Measurements from ENCODE around the gene GNAQ.

The GNAQ gene

GRCh38 chr9:77965445-77966123 is 66.0 kb downstream of the GNAQ start:
- H3K9me3 ChIP-seq = no peaks in the 10 kb centered on the region
- no peaks in the 10 kb centered on the region for H3K36me3 ChIP-seq (replicated peaks)
- DNase-seq (ENCODE audit: low spot score in 2 of 2) = no peak
- in situ Hi-C loops (cut with MboI; ENCODE audit: low sequenced_read_pairs) = loop anchor here (10.0 kb wide), 1 partner anchor 61 kb away; no protein-coding TSS in a partner anchor
- H3K27me3 ChIP-seq (ENCODE audit: low read depth) = no peaks in the 10 kb centered on the region
- no peak overlapping the region for H3K4me3 ChIP-seq
- peaks cover 11% of the 10 kb centered on the region for H3K4me1 ChIP-seq

- in situ Hi-C loops (cut with MboI; ENCODE audit: low sequenced_read_pairs) = loop anchor here (10.0 kb wide), 1 partner anchor 59 kb away; no protein-coding TSS in a partner anchor
- Histone ChIP-seq H3K36me3 (replicated peaks) (no peaks in the 10 kb centered on the region), H3K27me3 (ENCODE audit: low read depth) (no peaks in the 10 kb centered on the region), H3K4me3 (no peak overlapping the region), H3K9me3 (no peaks in the 10 kb centered on the region), H3K4me1 (peaks cover 12% of the 10 kb centered on the region)
- no peak for DNase-seq (ENCODE audit: low spot score in 2 of 2)
Measured at GRCh38 chr9:77964258-77964657, 67.4 kb downstream of the GNAQ start.

GRCh38 chr9:77961541-77961940 is 70.1 kb downstream of the GNAQ start:
- DNase-seq (ENCODE audit: low spot score in 2 of 2) = no peak
- Histone ChIP-seq H3K27me3 (ENCODE audit: low read depth) (no peaks in the 10 kb centered on the region), H3K4me3 (no peak overlapping the region), H3K9me3 (no peaks in the 10 kb centered on the region), H3K36me3 (replicated peaks) (no peaks in the 10 kb centered on the region), H3K4me1 (peaks cover 12% of the 10 kb centered on the region)
- in situ Hi-C loops (cut with MboI; ENCODE audit: low sequenced_read_pairs) = loop anchor here (10.0 kb wide), 1 partner anchor 57 kb away; no protein-coding TSS in a partner anchor

GRCh38 chr9:77960356-77961153 is 71.1 kb downstream of the GNAQ start:
- Histone ChIP-seq H3K36me3 (replicated peaks) (no peaks in the 10 kb centered on the region), H3K27me3 (ENCODE audit: low read depth) (no peaks in the 10 kb centered on the region), H3K9me3 (no peaks in the 10 kb centered on the region), H3K4me3 (no peak overlapping the region), H3K4me1 (peaks cover 12% of the 10 kb centered on the region)
- in situ Hi-C loops (cut with MboI; ENCODE audit: low sequenced_read_pairs) = loop anchor here (10.0 kb wide), 1 partner anchor 56 kb away; no protein-coding TSS in a partner anchor
- peak; percentile 37 to 44 for DNase-seq (ENCODE audit: low spot score in 2 of 2)

GRCh38 chr9:77959803-77960202 is 71.8 kb downstream of the GNAQ start:
- H3K4me1 ChIP-seq = peaks cover 12% of the 10 kb centered on the region

GRCh38 chr9:77957652-77958051 is 74.0 kb downstream of the GNAQ start:
- in situ Hi-C loops (cut with MboI; ENCODE audit: low sequenced_read_pairs) = no loop called here
- no peak overlapping the region for H3K4me3 ChIP-seq
- no peaks in the 10 kb centered on the region for H3K9me3 ChIP-seq
- no peaks in the 10 kb centered on the region for H3K27me3 ChIP-seq (ENCODE audit: low read depth)
- DNase-seq (ENCODE audit: low spot score in 2 of 2) = no peak
- H3K4me1 ChIP-seq = peaks cover 12% of the 10 kb centered on the region
- no peaks in the 10 kb centered on the region for H3K36me3 ChIP-seq (replicated peaks)

More at GRCh38 chr9:77959803-77960202, 71.8 kb downstream of the GNAQ start:
- no peaks in the 10 kb centered on the region for H3K9me3 ChIP-seq
- in situ Hi-C loops (cut with MboI; ENCODE audit: low sequenced_read_pairs) = loop anchor here (10.0 kb wide), 1 partner anchor 55 kb away; no protein-coding TSS in a partner anchor
- no peaks in the 10 kb centered on the region for H3K36me3 ChIP-seq (replicated peaks)
- H3K27me3 ChIP-seq (ENCODE audit: low read depth) = no peaks in the 10 kb centered on the region
- no peak for DNase-seq (ENCODE audit: low spot score in 2 of 2)
- no peak overlapping the region for H3K4me3 ChIP-seq

GRCh38 chr9:77956555-77956954 is 75.1 kb downstream of the GNAQ start:
- no peak overlapping the region for H3K4me3 ChIP-seq
- DNase-seq (ENCODE audit: low spot score in 2 of 2) = no peak
- H3K9me3 ChIP-seq = no peaks in the 10 kb centered on the region
- H3K27me3 ChIP-seq (ENCODE audit: low read depth) = no peaks in the 10 kb centered on the region
- H3K4me1 ChIP-seq = peaks cover 10% of the 10 kb centered on the region
- in situ Hi-C loops (cut with MboI; ENCODE audit: low sequenced_read_pairs) = no loop called here
- H3K36me3 ChIP-seq (replicated peaks) = no peaks in the 10 kb centered on the region

- H3K4me1 ChIP-seq = no peaks in the 10 kb centered on the region; the same call in 1 of the 2 replicates
- no peaks in the 10 kb centered on the region for H3K36me3 ChIP-seq (replicated peaks)
- H3K9me3 ChIP-seq = no peaks in the 10 kb centered on the region
- in situ Hi-C loops (cut with MboI; ENCODE audit: low sequenced_read_pairs) = no loop called here
- DNase-seq (ENCODE audit: low spot score in 2 of 2) = no peak
- no peaks in the 10 kb centered on the region for H3K27me3 ChIP-seq (ENCODE audit: low read depth)
- H3K4me3 ChIP-seq = no peak overlapping the region
Measured at GRCh38 chr9:77954666-77955015, 77.0 kb downstream of the GNAQ start.

- Histone ChIP-seq H3K4me3 (no peak overlapping the region), H3K36me3 (replicated peaks) (no peaks in the 10 kb centered on the region), H3K4me1 (no peaks in the 10 kb centered on the region; the same call in 1 of the 2 replicates), H3K27me3 (ENCODE audit: low read depth) (no peaks in the 10 kb centered on the region), H3K9me3 (no peaks in the 10 kb centered on the region)
- no peak for DNase-seq (ENCODE audit: low spot score in 2 of 2)
- in situ Hi-C loops (cut with MboI; ENCODE audit: low sequenced_read_pairs) = no loop called here
Measured at GRCh38 chr9:77954013-77954665, 77.5 kb downstream of the GNAQ start.

GRCh38 chr9:77953590-77953989 is 78.0 kb downstream of the GNAQ start:
- Histone ChIP-seq H3K27me3 (ENCODE audit: low read depth) (no peaks in the 10 kb centered on the region), H3K4me3 (no peak overlapping the region), H3K9me3 (no peaks in the 10 kb centered on the region), H3K4me1 (no peaks in the 10 kb centered on the region; the same call in 1 of the 2 replicates), H3K36me3 (replicated peaks) (no peaks in the 10 kb centered on the region)
- in situ Hi-C loops (cut with MboI; ENCODE audit: low sequenced_read_pairs) = no loop called here
- DNase-seq (ENCODE audit: low spot score in 2 of 2) = no peak

- no peaks in the 10 kb centered on the region for H3K9me3 ChIP-seq
- no peaks in the 10 kb centered on the region for H3K36me3 ChIP-seq (replicated peaks)
- no peaks in the 10 kb centered on the region for H3K27me3 ChIP-seq (ENCODE audit: low read depth)
- in situ Hi-C loops (cut with MboI; ENCODE audit: low sequenced_read_pairs) = no loop called here
- peaks cover 3% of the 10 kb centered on the region for H3K4me1 ChIP-seq
- no peak for DNase-seq (ENCODE audit: low spot score in 2 of 2)
- H3K4me3 ChIP-seq = no peak overlapping the region
Measured at GRCh38 chr9:77952635-77953328, 78.8 kb downstream of the GNAQ start.

- no peak for DNase-seq (ENCODE audit: low spot score in 2 of 2)
- no peaks in the 10 kb centered on the region for H3K36me3 ChIP-seq (replicated peaks)
- no peaks in the 10 kb centered on the region for H3K27me3 ChIP-seq (ENCODE audit: low read depth)
- no peak overlapping the region for H3K4me3 ChIP-seq
- in situ Hi-C loops (cut with MboI; ENCODE audit: low sequenced_read_pairs) = no loop called here
- peaks cover 16% of the 10 kb centered on the region for H3K4me1 ChIP-seq
- no peaks in the 10 kb centered on the region for H3K9me3 ChIP-seq
Measured at GRCh38 chr9:77951369-77951768, 80.2 kb downstream of the GNAQ start.

- Histone ChIP-seq H3K36me3 (replicated peaks) (no peaks in the 10 kb centered on the region), H3K27me3 (ENCODE audit: low read depth) (no peaks in the 10 kb centered on the region), H3K9me3 (no peaks in the 10 kb centered on the region), H3K4me3 (no peak overlapping the region), H3K4me1 (peaks cover 16% of the 10 kb centered on the region)
- no peak for DNase-seq (ENCODE audit: low spot score in 2 of 2)
- in situ Hi-C loops (cut with MboI; ENCODE audit: low sequenced_read_pairs) = no loop called here
Measured at GRCh38 chr9:77949751-77950436, 81.7 kb downstream of the GNAQ start.

Measured in HAP-1 (cell line).